ENCODE results near the gene TRIML1.
"Not testable (repeated sequence)": the region's sequence is repeated elsewhere in the genome, so short reads cannot be mapped to it uniquely, and the experiment has no call there.

The TRIML1 gene

DNA sequence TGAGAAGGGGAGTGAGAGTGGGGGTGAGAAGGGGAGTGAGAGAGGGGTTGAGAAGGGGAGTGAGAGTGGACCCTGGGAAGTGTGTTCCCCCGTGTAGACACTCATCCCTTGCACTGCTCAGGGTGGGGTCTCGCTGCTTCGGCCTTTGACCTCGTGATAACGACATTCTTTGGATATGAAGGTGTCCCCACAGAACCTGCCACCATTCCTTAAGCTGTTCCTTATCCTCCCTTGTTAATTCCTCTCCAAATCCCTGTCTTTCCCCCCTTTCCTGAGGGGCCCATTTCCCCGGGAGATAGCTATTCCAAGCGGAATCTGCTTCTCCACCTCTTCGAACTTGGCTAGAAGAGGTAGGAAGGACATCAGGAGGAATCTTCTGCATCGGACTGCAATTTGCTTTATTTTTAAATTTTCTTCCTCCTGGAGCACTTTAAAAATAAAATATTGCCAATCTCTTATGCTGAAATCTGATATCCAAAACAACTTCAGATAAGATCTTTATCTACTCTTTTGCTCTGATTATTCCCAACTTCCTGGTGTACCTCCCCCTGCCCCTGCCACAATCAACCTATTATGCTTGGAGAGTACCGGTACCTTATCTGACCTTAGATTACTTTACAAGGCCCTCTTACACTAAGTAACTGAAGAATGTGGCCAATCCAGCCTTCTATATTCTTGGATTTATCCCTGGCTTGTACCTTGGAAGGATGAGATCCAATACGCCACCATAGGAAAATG lies 15.6 kb downstream of the TRIML1 start:
- no peak for DNase-seq (ENCODE audit: low spot score)

DNA sequence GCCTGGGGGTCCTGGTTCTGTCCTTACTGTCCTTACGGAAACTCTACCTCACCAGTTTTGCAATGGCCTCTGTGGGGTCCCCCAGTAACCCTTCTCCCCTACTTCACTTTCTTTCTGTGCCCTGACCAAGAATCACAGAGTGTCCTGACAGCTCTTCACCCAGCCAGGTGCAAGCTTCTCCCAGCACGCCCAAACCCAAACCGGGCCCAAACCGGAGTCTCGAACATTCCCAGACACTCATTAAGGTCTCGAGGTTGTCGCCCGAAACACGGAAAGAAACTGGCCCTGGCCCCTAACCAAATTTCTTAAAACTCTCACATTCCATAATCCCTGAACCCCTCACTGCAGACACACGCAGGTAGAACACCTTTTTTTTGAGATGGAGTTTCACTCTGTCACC lies 19.1 kb downstream of the TRIML1 start:
- DNase-seq (ENCODE audit: low spot score): no peak

DNA sequence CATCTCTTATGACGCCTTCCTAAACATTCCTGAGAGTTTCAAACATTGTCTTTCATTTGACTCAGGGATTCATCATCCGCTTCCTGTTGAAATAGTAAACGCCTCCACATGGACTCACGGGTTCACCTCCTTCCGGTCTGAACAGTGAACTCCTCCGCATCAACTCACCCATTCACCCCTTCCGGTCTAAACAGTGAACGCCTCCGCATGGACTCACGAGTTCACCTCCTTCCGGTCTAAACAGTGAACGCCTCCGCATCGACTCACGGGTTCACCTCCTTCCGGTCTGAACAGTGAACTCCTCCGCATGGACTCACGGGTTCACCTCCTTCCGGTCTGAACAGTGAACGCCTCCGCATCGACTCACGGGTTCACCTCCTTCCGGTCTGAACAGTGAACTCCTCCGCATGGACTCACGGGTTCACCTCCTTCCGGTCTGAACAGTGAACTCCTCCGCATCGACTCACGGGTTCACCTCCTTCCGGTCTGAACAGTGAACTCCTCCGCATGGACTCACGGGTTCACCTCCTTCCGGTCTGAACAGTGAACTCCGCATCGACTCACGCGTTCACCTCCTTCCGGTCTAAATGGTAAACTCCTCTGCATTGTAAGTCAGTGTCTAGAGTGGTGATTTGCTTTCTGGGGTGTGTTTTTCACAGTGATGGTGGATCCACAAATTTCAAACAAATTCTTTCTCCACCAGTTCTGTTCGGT lies 20.4 kb downstream of the TRIML1 start:
- DNase-seq (ENCODE audit: low spot score): not testable (repeated sequence)

DNA sequence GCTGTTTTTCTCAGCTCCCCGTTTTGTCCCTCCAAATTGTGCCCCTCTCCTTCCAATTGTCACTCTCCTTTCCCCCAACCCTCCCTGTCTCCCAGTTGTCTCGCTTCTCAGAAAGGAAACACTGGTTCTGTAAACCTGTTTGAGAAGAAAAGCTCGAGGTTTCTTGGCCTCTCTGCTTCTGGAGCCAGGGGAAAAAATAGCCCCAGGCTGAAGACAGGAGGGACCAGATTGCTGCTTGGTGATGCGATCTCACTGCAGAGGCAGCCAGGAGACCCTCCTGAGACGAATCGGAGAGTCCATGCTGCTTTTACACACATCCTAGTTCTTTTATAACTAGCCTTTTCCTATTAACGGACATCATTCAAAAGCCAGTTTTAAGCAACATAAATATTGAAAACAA lies 21.2 kb downstream of the TRIML1 start:
- no peak for DNase-seq (ENCODE audit: low spot score)

DNA sequence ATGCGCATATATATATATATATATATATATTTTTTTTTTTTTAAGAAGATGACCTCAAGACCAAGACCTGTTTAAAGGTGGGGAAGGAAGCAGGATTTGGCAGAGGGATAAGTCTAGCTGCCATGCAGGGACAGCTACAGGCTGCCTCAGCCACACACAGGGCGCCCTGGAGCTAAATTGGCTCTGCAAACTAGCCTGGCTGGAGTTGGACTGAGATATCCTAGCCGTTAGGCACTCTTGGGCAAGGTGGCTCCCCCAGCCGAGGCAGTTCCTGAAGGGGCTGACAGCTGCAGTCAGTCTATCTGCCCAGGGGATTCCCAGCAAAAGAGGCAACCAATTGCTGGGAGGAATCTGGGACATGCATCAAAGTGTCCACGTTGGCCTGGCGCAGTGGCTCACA lies 21.9 kb downstream of the TRIML1 start:
- no peak for DNase-seq (ENCODE audit: low spot score)

DNA sequence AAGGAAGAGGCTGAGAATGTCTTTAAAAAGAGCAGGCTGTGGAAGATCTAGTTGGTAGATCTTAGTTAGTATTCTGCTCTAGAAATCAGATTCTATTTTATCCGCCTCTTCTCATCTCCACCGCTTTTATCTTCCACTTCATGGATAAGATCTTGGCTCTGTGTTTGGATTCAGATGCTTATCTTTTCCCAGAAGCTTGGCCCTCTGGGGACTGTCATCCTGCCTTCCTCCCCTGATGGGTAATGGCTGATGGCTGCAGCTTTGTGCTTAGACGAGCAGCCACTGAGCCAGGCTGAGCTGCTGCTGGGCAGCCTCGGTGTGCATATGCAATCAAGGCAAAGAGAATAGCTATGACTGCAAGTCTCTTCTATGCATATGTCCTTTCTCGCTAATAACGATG lies 23.5 kb downstream of the TRIML1 start:
- no peak for DNase-seq (ENCODE audit: low spot score)

DNA sequence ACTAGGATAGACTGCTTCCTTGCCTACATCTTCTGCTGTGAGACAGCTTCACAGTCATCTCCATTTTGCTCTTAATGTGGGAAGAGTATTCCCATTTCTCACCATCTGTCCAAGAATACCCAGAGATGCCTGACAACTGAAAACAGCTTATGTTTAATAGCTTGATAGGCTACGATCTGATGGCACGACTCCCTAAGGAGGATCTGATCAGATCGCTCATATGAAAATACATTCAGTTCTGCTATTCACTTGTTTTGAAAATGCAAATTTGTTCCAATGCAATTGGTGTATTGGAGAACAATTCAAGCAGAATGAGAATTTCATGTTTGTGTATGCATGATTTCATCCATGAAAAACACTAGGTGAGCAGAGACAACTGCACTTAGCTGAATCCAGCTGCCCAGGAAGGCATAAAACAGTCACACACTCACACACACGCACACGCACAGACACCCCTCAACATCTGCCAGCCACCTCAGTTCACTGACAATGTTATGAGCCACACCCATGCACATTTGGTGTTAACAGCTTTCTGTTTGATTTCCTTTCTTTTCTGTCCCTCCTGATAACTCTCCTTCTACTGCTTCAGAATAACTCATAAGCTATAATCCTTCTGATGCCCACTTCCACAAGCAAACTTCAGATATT lies 29.6 kb downstream of the TRIML1 start:
- DNase-seq (ENCODE audit: low spot score): no peak

DNA sequence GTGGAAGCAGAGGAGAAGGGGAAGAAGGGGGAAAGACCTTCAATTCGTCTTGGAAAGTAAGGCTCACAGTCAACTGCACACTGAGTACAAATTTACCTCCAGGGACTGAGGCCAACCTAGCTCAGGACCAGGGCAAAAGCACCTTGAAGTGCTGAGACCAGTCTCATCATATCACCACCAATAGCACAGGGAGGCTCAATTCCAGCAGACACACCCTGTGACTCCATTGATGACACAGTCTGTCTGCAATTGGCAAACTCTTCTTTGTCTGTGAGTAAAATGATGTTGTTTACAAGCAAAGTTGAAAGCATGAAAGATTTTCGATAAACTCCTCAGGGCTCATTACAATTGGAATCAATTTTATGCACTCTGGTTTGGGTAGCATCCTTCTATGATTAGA lies 32.3 kb downstream of the TRIML1 start:
- no peak for DNase-seq (ENCODE audit: low spot score)

DNA sequence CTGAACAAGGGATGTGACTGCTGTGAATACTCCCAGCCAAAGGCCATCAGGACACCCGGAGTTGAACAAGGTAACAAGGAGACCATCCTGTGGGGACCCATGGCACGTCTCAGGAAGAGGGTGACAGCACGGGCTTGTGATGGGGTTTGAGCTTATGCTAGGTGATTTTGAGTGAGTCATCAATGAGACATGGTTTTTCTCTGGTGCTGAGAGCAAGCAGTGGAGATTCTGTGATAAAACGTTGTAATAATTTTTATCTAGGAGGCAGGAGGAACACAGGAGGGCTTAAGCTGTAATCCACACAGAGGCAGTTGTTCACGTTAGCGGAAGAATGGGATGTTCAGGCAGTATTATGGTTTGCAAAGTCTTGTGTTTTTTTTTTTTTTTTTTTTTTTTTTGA lies 36.0 kb downstream of the TRIML1 start:
- no peak for DNase-seq (ENCODE audit: low spot score)

DNA sequence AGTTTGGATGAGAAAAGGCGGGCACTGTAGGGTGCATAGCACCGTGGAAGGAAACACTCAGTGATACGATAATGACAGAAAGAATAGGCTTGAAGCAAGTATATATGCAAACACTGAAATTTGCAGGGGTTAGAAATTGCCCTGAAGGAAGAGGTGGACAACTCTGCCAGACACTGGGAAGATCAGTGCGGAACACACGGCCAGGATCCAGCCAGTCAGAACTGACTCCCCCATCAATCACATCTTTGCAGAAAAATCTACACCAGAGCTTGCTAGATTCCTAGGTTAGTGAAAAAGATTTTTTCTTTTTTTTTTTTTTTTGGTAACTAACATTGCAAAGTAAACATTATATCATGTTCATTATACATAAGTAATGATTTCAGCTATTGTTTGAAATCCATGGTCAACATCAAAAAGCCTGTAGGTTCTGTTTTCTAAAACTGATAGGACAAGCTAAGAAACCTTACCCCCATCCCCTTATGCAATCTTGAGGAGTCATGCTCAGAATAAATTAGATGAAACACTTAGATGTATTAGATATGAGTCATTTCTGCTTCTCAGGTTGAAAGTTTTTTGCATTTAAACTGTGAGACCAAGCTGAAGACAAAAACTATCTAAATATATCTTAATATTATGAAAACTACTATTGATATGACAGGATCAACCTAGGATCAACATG lies 38.9 kb downstream of the TRIML1 start:
- DNase-seq (ENCODE audit: low spot score): no peak

DNA sequence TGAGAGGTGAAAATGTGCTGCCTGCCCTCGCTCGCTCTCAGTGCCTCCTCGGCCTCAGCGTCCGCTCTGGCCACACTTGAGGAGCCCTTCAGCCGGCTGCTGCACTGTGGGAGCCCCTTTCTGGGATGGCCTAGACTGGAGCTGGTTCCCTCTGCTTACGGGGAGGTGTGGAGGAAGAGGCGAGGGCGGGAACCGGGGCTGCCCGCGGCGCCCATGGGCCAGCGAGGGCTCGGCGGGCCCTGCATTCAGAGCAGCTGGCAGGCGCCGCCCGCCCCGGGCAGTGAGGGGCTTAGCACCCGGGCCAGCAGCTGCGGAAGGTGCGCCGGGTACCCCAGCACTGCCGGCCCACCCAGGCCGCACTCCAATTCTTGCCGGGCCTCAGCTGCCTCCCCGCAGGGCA lies 39.6 kb downstream of the TRIML1 start:
- DNase-seq (ENCODE audit: low spot score): no peak

DNA sequence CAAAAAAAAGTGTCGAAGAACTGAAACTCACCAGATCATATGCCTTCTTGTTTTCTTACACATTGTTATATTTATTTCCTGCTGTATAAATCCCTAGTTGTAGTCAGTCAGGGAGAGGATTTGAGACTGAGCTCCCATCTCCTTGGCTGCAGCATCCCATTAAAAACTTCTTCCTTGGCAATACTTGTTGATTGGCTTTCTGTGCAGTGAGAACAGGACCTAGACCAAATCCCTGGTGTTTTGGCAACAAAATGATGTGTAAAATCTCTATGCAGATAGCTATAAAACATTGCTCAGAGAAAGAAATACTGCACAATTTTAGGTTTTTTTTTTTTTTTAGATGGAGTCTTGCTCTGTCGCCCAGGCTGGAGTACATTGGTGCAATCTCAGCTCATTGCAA lies 47.9 kb downstream of the TRIML1 start:
- DNase-seq (ENCODE audit: low spot score): no peak

DNA sequence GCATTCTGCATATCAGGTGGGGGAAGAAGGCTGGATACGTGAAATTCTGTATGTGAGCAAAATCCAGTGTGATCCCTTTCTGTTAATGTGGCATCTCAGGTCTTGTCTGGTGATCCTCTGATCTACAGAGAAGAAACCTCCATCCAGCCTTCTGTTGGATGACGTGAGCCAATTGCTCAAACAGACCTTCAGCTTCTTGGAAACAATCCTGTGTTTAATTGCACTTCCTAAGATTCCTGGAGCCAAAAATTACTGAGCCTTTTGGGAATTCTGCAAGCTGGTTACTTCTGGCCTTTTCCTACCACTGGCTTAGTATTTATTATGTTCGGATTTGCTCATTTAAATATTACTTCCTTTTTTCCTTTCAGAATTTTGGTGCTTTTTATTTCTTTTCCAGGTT lies 51.2 kb downstream of the TRIML1 start:
- no peak for DNase-seq (ENCODE audit: low spot score)

DNA sequence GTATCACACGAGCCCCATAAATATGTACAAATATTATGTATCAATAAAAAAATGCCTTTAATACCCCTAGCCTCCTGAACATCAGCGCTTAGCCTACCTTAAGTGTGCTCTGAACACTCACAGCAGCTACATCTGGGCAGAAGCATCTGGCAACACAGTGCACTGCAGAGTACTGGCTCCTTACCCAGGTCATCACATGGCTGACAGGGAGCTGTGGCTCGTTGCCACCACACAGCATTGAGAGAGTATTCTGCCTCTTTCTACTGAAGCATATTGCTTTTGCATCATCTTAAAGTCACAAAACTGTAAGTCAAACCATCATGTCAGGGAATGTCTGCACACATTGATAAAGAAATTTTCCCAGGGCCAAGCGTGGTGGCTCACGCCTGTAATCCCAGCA lies 55.2 kb downstream of the TRIML1 start:
- no peak for DNase-seq (ENCODE audit: low spot score)

DNA sequence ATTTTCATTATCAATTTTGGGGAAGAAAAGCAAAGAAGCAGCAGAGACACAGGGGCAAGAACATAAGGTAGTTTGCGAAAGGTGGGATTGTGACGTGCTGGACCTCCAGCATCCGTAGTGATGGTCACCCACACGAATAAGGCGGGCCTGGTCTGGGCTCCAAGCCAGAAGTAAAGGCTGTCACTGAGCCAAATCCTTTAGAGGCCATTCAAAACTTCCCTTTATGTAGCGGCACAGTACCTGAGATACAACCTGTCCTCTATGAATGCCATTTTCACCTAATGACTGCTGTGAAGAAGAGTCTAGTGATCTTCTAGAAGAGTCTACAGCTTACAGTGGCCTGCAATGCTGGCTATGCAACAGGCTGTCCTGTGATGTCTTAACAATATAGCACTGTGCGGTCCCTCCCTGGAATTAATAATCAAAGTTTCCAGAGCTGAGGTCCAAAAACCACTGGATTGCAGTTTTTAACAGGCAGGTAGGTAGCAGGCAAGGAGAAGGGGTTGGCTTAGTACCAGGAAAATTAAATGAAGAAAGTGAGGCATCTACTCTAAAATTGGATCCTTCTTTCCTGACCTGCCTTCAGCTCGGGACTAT lies 56.2 kb downstream of the TRIML1 start:
- no peak for DNase-seq (ENCODE audit: low spot score)

DNA sequence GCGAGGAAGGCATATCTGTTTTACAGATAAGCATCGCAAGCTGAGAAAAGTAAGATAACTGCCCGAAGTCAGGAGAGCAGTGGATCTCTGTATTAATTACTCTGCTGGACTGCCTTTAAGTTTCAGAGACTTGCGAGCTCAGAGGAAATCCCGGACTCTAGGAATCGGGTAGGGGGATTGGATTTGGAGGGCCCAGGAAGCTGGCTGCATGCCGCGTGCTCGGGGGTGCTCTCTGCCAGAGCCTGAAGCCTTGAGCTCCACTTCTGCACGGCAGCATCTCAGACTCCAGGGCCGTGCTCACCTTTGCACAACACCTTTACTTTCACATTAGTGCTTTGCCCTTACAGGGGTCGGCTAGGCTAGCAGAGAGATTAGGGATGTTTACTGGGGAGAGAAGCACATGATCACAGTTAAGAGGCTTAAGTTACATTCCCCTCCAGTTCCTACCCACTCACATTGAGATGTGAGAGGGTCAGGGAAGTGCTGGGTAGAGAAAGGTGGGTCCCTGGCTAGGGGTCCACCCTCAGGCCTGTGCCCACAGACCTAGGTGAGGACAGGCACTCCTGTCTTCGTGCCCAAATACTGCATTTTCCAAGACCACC lies 57.0 kb downstream of the TRIML1 start:
- no peak for DNase-seq (ENCODE audit: low spot score)

Data from hematopoietic multipotent progenitor cell treated with erythropoietin and hydrocortisone succinate and interleukin-3 and kit ligand, for 17 days (in vitro differentiated cells).